Panc1 (cell line): ENCODE data around the gene WDFY1. TPM values are rescaled to one million over a fixed set of nuclear protein-coding genes. Genes with fewer than 3 reads are reported as not detected.

Experiments used
- ATAC-seq: fragments of 200-7000 bp; cut with Tn5 transposase; 2 replicates; pipeline ENCODE4 v1.9.1; 2020; ENCODE audit warnings: mild to moderate bottlenecking, moderate library complexity
- BruUV-seq: library from RNA; stranded (reverse); fragments of 400-500 nt; replicated peaks from 2 replicates; lab custom pipeline; 2021; lab: Mats Ljungman, UMichigan
- CTCF ChIA-PET: fragments of 300-600 bp; sonication (Branson Sonifier 250); formaldehyde crosslinking; loops from one replicate; lab custom pipeline; 2022; ENCODE audit warnings: antibody characterized with exemption; lab: Charles Lee
- POLR2A ChIA-PET: fragments of 300-600 bp; sonication (Branson Sonifier 250); formaldehyde crosslinking; loops from one replicate; lab custom pipeline; 2022; ENCODE audit warnings: antibody characterized with exemption; lab: Charles Lee
- DNase-seq: peaks from one replicate; pipeline ENCODE4 v3.0.0-alpha.2; 2010; ENCODE audit warnings: low read depth, low spot score
- H3K27ac ChIP-seq: 2 replicates; pipeline ENCODE4 v1.5.1; 2011; ENCODE audit warnings: mild to moderate bottlenecking, low read length, inconsistent platforms
- H3K27me3 ChIP-seq: fragments of 200-500 bp; sonication (Bioruptor generic); 2 replicates; pipeline ENCODE4 v1.6.0; 2014; ENCODE audit warnings: low read length, inconsistent platforms; ENCODE audit not compliant: control insufficient read depth, insufficient read depth
- H3K36me3 ChIP-seq: fragments of 200-500 bp; sonication (Bioruptor generic); 2 replicates; pipeline ENCODE4 v1.5.1; 2014; ENCODE audit warnings: inconsistent platforms, mild to moderate bottlenecking, low read length, moderate library complexity; ENCODE audit not compliant: control insufficient read depth, insufficient read depth
- H3K4me1 ChIP-seq: 2 replicates; pipeline ENCODE4 v1.5.1; 2011; ENCODE audit warnings: inconsistent platforms, mild to moderate bottlenecking, low read length, moderate library complexity; ENCODE audit not compliant: control insufficient read depth, insufficient read depth
- H3K4me3 ChIP-seq, 2 experiments: 2 replicates each; pipeline ENCODE4 v1.5.1; 2011 to 2012; ENCODE audit warnings: low read depth in 2 of 2, low read length in 2 of 2, mild to moderate bottlenecking in 2 of 2, inconsistent platforms in 1 of 2, moderate library complexity in 1 of 2
- H3K9me3 ChIP-seq: fragments of 200-500 bp; sonication (Bioruptor generic); 2 replicates; pipeline ENCODE4 v1.5.1; 2014; ENCODE audit warnings: low read depth, mild to moderate bottlenecking, inconsistent platforms, low read length, moderate library complexity; ENCODE audit not compliant: control insufficient read depth, insufficient read depth
- CTCF ChIP-seq: fragments of 450-650 bp; IDR thresholded peaks from 2 replicates; pipeline ENCODE4 v1.5.1; 2017; ENCODE audit warnings: mild to moderate bottlenecking
- POLR2AphosphoS5 ChIP-seq: IDR thresholded peaks from 2 replicates; pipeline ENCODE4 v1.6.1; 2012; ENCODE audit warnings: mild to moderate bottlenecking, low read depth, low read length, moderate library complexity
- REST ChIP-seq, 2 experiments: IDR thresholded peaks; 2 replicates each; pipeline ENCODE4 v1.6.1; 2011 to 2012; ENCODE audit warnings: low read depth in 2 of 2, control low read depth in 1 of 2, low read length in 1 of 2, mild to moderate bottlenecking in 1 of 2, moderate library complexity in 1 of 2; ENCODE audit not compliant: insufficient read depth in 1 of 2
- SIN3A ChIP-seq: IDR thresholded peaks from 2 replicates; pipeline ENCODE4 v1.6.1; 2012; ENCODE audit warnings: low read depth, mild to moderate bottlenecking, low read length, moderate library complexity, borderline replicate concordance; ENCODE audit not compliant: insufficient read depth
- TCF7L2 ChIP-seq: IDR thresholded peaks from 2 replicates; pipeline ENCODE4 v1.6.1; 2011; ENCODE audit warnings: mild to moderate bottlenecking, low read depth, low read length, inconsistent platforms
- in situ Hi-C: cut with HindIII; loops from 2 replicates; pipeline ENCODE4 v1.10.0; 2016; ENCODE audit warnings: low sequenced_read_pairs, low pct_unique_long_range_greater_than_20kb
- intact Hi-C: fragments of 100-400 bp; cut with micrococcal nuclease; formaldehyde crosslinking; loops from one replicate; pipeline ENCODE4 v1.10.0; 2022; ENCODE audit not compliant: unreplicated experiment
- total RNA-seq: library from RNA; stranded (reverse); gene quantifications from one replicate; pipeline ENCODE4 v1.2.1, GENCODE V29; 2021; ENCODE audit not compliant: unreplicated experiment

The WDFY1 gene
- total RNA-seq, 1 experiment from 2014 or later, result 48.5 TPM

- no peaks in the 10 kb centered on the region; the same call in 1 of the 2 replicates for H3K36me3 ChIP-seq
- no peak for DNase-seq
- H3K27ac ChIP-seq, result peak within 1 kb of the TSS; percentile 85
- no peaks in the 10 kb centered on the region for H3K9me3 ChIP-seq
- peak; percentile 96 for ATAC-seq
- in situ Hi-C loops, result no loop called here
- CTCF ChIA-PET, result no interaction called here
- POLR2A ChIA-PET, result interaction anchor here (0.6 to 0.7 kb wide), 3 partner anchors 12 to 26 kb away, joined by 7 to 9 read pairs (median 8); no protein-coding TSS in a partner anchor
- H3K4me1 ChIP-seq, result peaks cover 35% of the 10 kb centered on the region
- no TSS peak for BruUV-seq
- H3K27me3 ChIP-seq, result no peaks in the 10 kb centered on the region
- H3K4me3 ChIP-seq, result peak within 1 kb of the TSS; percentile 74 to 91
- TF ChIP-seq TCF7L2, result no peak
- no peak for TF ChIP-seq REST (IDR thresholded peaks at IDR 0.05; ENCODE audit: insufficient read depth in 1 of 2, low read depth in 2 of 2, low read length in 1 of 2)
- peak; percentile 86; the same call in 1 of the 2 replicates for TF ChIP-seq SIN3A
- TF ChIP-seq CTCF, result peak; percentile 57
- TF ChIP-seq POLR2AphosphoS5, result peak; percentile 49
- intact Hi-C loops, result no loop called here
Observed at GRCh38 chr2:223837287-223838061, 107.7 kb downstream of the WDFY1 start, which contains the start of gene AP1S3. Gene AP1S3, minus strand, starts transcription at chr2:223837582. Its CDS starts 132 bp downstream, at chr2:223837450.

GRCh38 chr2:223835701-223836532 lies 109.2 kb downstream of the WDFY1 start:
- BruUV-seq, result no TSS peak
- TF ChIP-seq SIN3A, result 0 out of 2 replicates have a peak, but pooled peaks have one; percentile 50
- TF ChIP-seq POLR2AphosphoS5, result no peak
- TF ChIP-seq REST (IDR thresholded peaks at IDR 0.05; ENCODE audit: insufficient read depth in 1 of 2, low read depth in 2 of 2, low read length in 1 of 2), result no peak
- peak overlapping the region; percentile 85 for H3K27ac ChIP-seq
- POLR2A ChIA-PET, result no interaction called here
- ATAC-seq, result 0 out of 2 replicates have a peak, but pooled peaks have one; percentile 14
- peaks cover 39% of the 10 kb centered on the region for H3K4me1 ChIP-seq
- H3K9me3 ChIP-seq, result no peaks in the 10 kb centered on the region
- DNase-seq, result no peak
- CTCF ChIA-PET, result no interaction called here
- H3K27me3 ChIP-seq, result no peaks in the 10 kb centered on the region
- H3K4me3 ChIP-seq, result peak overlapping the region; percentile 74 to 91
- intact Hi-C loops (no loop called here), in situ Hi-C loops (no loop called here)
- H3K36me3 ChIP-seq, result no peaks in the 10 kb centered on the region; the same call in 1 of the 2 replicates
